ENCODE results near the gene MSX2.

The MSX2 gene

DNA sequence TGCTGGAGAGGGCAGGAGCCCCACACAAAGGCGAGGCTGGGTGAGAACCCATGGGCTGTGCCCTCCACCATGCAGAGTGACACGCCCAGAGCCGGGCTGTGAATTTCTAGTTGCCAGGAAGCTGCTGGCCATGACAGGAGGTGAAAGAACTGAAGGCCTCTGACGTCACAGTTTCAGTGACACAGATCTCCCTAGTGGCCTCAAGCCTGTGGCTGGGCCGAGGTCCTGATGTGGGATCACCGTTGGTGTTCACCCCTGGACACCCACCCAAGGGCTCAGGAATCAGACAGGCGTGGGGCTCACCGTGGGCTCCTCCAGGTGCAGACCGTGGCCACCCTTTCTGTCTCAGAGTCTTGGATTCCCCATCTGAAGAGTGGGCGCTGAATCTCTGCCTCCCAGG lies 39.9 kb downstream of the MSX2 start:
- TF ChIP-seq, protein P1, sequence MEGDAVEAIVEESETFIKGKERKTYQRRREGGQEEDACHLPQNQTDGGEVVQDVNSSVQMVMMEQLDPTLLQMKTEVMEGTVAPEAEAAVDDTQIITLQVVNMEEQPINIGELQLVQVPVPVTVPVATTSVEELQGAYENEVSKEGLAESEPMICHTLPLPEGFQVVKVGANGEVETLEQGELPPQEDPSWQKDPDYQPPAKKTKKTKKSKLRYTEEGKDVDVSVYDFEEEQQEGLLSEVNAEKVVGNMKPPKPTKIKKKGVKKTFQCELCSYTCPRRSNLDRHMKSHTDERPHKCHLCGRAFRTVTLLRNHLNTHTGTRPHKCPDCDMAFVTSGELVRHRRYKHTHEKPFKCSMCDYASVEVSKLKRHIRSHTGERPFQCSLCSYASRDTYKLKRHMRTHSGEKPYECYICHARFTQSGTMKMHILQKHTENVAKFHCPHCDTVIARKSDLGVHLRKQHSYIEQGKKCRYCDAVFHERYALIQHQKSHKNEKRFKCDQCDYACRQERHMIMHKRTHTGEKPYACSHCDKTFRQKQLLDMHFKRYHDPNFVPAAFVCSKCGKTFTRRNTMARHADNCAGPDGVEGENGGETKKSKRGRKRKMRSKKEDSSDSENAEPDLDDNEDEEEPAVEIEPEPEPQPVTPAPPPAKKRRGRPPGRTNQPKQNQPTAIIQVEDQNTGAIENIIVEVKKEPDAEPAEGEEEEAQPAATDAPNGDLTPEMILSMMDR (conservative IDR thresholded peaks at IDR 0.05; ENCODE audit: low read depth, low read length) = no peak
- no peak overlapping the region for H3K4me3 ChIP-seq (ENCODE audit: low read length)
- no peak for DNase-seq (ENCODE audit: low read depth)

DNA sequence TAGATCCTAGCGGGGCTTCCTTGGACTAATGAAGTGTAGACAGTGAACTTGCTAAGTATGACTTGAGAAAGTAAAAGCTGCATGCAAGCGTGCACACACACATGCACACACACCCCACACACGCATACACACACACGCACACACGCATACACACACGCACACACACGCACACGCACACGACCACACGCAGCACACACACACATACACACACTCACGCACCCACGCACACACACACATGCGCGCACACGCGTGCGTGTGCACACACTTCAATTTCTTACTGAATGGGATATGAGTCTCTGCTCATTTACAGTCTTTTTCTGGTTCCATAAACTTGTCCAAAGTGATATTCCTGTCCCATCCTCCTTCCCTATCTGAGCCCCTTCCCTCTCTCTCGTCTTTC lies 41.2 kb downstream of the MSX2 start:
- TF ChIP-seq, protein P1 (conservative IDR thresholded peaks at IDR 0.05; ENCODE audit: low read depth, low read length) = no peak
- no peak overlapping the region for H3K4me3 ChIP-seq (ENCODE audit: low read length)
- no peak for DNase-seq (ENCODE audit: low read depth)

DNA sequence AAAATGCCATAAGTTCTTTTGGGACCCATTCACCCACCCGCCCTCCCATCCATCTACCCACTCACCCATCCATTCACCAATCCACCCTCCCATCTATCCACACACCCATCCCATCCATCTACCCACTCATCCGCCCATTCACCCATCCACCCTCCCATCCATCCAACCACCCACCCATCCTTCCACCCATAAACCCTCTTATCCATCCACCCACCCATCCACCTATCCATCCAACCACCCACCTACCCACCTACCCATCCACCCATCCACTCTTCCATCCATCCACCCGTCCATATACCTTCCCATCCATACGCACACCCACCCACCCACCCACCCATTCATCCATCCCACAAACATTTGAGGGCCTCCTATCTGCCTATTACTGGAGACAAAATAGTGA lies 43.3 kb downstream of the MSX2 start:
- no peak for DNase-seq (ENCODE audit: low read depth)
- H3K4me3 ChIP-seq (ENCODE audit: low read length) = no peak overlapping the region
- TF ChIP-seq, protein P1 (conservative IDR thresholded peaks at IDR 0.05; ENCODE audit: low read depth, low read length) = no peak

DNA sequence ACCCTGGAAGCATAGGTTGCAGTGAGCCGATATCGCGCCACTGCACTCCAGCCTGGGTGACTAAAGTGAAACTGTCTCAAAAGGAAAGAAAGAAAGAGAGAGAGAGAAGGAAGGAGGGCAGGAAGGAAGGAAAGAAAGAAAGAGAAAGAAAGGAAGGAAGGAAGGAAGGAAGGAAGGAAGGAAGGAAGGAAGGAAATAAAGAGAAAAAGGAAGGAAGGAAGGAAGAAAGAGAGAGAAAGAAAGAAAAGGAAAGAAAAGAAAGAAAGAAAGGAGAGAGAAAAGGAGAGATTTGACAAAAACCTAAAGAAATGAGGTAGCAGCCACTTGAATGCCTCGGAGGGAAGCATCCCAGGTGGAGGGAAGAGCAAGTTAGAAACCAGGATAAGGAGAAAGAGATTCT lies 44.6 kb downstream of the MSX2 start:
- no peak for DNase-seq (ENCODE audit: low read depth)
- TF ChIP-seq, protein P1 (conservative IDR thresholded peaks at IDR 0.05; ENCODE audit: low read depth, low read length) = no peak
- H3K4me3 ChIP-seq (ENCODE audit: low read length) = no peak overlapping the region

DNA sequence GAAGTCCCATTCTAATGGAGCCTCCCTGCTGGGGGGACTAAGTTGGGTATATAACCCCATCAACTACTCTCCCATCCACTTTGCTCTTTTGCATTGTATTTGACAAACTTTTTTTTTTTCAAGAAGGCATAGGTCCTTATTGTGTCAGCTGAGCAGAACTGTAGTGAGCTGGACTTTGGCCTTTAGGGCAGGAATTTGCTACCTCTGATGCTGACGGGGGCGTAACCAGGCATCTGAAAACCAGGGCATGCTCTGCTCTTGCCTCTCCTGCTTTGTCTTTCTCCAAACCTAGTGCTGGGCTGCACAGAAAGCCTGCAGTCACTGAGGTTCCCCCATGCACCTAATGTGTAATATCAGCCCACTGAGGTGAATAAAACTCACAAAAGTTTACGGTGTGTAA lies 49.0 kb downstream of the MSX2 start:
- DNase-seq (ENCODE audit: low read depth) = no peak
- TF ChIP-seq, protein P1 (conservative IDR thresholded peaks at IDR 0.05; ENCODE audit: low read depth, low read length) = no peak
- no peak overlapping the region for H3K4me3 ChIP-seq (ENCODE audit: low read length)

DNA sequence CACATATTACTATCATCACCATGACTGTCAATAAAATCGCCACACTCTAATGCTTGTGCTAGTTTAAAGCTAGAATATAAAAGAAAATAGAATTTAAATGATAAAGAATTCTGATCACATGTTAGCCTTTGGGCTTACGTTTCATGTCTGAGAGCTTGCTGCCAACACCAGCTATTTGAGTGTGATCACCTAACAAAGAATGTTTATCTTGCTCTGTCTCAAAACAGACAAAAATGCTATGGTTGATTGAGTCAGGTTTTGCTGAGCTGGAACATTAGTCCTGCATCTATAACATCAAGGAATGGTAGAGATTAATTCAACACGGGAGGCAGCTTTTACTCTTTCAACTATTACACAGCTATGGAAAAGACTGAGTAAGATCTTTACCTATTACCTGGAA lies 50.7 kb downstream of the MSX2 start:
- no peak for DNase-seq (ENCODE audit: low read depth)
- TF ChIP-seq, protein P1 (conservative IDR thresholded peaks at IDR 0.05; ENCODE audit: low read depth, low read length) = no peak
- no peak overlapping the region for H3K4me3 ChIP-seq (ENCODE audit: low read length)

DNA sequence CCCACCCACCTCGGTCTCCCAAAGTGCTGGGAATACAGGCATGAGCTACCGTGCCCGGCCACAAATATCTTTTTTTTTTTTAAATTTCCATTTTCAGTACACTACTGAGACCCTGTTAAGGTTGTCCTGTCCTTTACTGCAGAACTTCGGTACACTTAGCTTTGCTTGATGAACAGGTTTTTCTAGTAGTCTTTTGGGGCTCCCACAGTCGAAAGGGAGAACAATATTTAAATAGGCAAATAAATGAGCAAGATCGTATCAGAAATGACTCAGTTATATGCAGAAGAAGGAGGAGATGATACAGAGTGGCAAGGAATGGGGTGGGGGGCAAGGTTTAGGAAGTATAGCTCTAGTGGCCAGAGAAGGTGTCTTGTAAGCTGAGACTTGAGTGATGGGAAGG lies 52.7 kb downstream of the MSX2 start:
- no peak for DNase-seq (ENCODE audit: low read depth)
- TF ChIP-seq, protein P1 (conservative IDR thresholded peaks at IDR 0.05; ENCODE audit: low read depth, low read length) = no peak
- no peak overlapping the region for H3K4me3 ChIP-seq (ENCODE audit: low read length)
